HepG2 (cell line): ENCODE results near the gene VSNL1. TPM values are rescaled to one million over a fixed set of nuclear protein-coding genes. Genes with fewer than 3 reads are reported as not detected.

Source experiments
- ADNP ChIP-seq: sonication (generic); formaldehyde crosslinking; IDR thresholded peaks from 2 replicates; pipeline ENCODE4 v1.4.0; 2020; ENCODE audit warnings: missing genetic modification reagents
- ATF1 ChIP-seq: IDR thresholded peaks from 2 replicates; pipeline ENCODE4 v1.6.1; 2016; ENCODE audit warnings: mild to moderate bottlenecking, control low read depth
- ATF3 ChIP-seq: sonication (generic); formaldehyde crosslinking; IDR thresholded peaks from 2 replicates; pipeline ENCODE4 v1.4.0; 2020; ENCODE audit warnings: missing genetic modification reagents
- CHD4 ChIP-seq: fragments of 200-600 bp; sonication (generic); IDR thresholded peaks from 2 replicates; pipeline ENCODE4 v1.7.0; 2017; ENCODE audit warnings: mild to moderate bottlenecking, low read length, borderline replicate concordance
- GABPB1 ChIP-seq: IDR thresholded peaks from 2 replicates; pipeline ENCODE4 v1.6.1; 2016; ENCODE audit warnings: mild to moderate bottlenecking, missing genetic modification reagents, moderate library complexity, missing compliant biosample characterization
- HDAC1 ChIP-seq: sonication (generic); formaldehyde crosslinking; IDR thresholded peaks from 2 replicates; pipeline ENCODE4 v1.5.1; 2020; ENCODE audit warnings: mild to moderate bottlenecking, missing genetic modification reagents
- KDM5B ChIP-seq: sonication (generic); formaldehyde crosslinking; IDR thresholded peaks from 2 replicates; pipeline ENCODE4 v1.4.0; 2020; ENCODE audit warnings: missing genetic modification reagents, mild to moderate bottlenecking, borderline replicate concordance
- MIER3 ChIP-seq: IDR thresholded peaks from 2 replicates; pipeline ENCODE4 v1.6.1; 2016; ENCODE audit warnings: missing compliant biosample characterization, borderline replicate concordance
- MXI1 ChIP-seq: IDR thresholded peaks from 3 replicates; pipeline ENCODE4 v1.6.1; 2012; ENCODE audit warnings: low read depth, low read length, inconsistent platforms, borderline replicate concordance
- MYC ChIP-seq: sonication (generic); formaldehyde crosslinking; IDR thresholded peaks from 2 replicates; pipeline ENCODE4 v1.9.0; 2021; ENCODE audit warnings: missing genetic modification reagents, borderline replicate concordance
- NCOA1 ChIP-seq: sonication (generic); formaldehyde crosslinking; IDR thresholded peaks from 2 replicates; pipeline ENCODE4 v1.9.0; 2021; ENCODE audit warnings: missing genetic modification reagents
- RARA ChIP-seq: IDR thresholded peaks from 2 replicates; pipeline ENCODE4 v1.6.1; 2016; ENCODE audit warnings: missing genetic modification reagents, missing compliant biosample characterization
- REST ChIP-seq, 2 experiments: IDR thresholded peaks; 2 replicates each; pipeline ENCODE4 v1.6.1; 2011 to 2012; ENCODE audit warnings: low read length in 2 of 2, borderline replicate concordance in 1 of 2, low read depth in 1 of 2, mild to moderate bottlenecking in 1 of 2, moderate library complexity in 1 of 2
- TEF ChIP-seq: sonication (generic); formaldehyde crosslinking; IDR thresholded peaks from 2 replicates; pipeline ENCODE4 v1.5.0; 2020; ENCODE audit warnings: missing genetic modification reagents
- U2AF1 ChIP-seq: fragments of 200-400 bp; formaldehyde crosslinking; optimal IDR thresholded peaks from 2 replicates; pipeline ENCODE3; 2017; ENCODE audit warnings: mild to moderate bottlenecking, low read depth, low read length
- ZFP82 ChIP-seq: sonication (generic); formaldehyde crosslinking; IDR thresholded peaks from 2 replicates; pipeline ENCODE4 v1.5.1; 2020; ENCODE audit warnings: mild to moderate bottlenecking, missing genetic modification reagents, borderline replicate concordance
- ZNF274 ChIP-seq: sonication (generic); formaldehyde crosslinking; IDR thresholded peaks from 2 replicates; pipeline ENCODE4 v1.5.1; 2020; ENCODE audit warnings: mild to moderate bottlenecking, missing genetic modification reagents
- ZNF276 ChIP-seq: sonication (generic); formaldehyde crosslinking; IDR thresholded peaks from 2 replicates; pipeline ENCODE4 v1.4.0; 2020; ENCODE audit warnings: mild to moderate bottlenecking, low read depth, missing genetic modification reagents
- ZNF30 ChIP-seq: sonication (generic); formaldehyde crosslinking; IDR thresholded peaks from 2 replicates; pipeline ENCODE4 v1.5.0; 2020; ENCODE audit warnings: mild to moderate bottlenecking, missing genetic modification reagents
- ZNF317 ChIP-seq: sonication (generic); formaldehyde crosslinking; IDR thresholded peaks from 2 replicates; pipeline ENCODE4 v1.5.0; 2020; ENCODE audit warnings: mild to moderate bottlenecking, missing genetic modification reagents
- ZNF44 ChIP-seq: sonication (generic); formaldehyde crosslinking; IDR thresholded peaks from 2 replicates; pipeline ENCODE4 v1.5.1; 2020; ENCODE audit warnings: mild to moderate bottlenecking, missing genetic modification reagents
- ZNF580 ChIP-seq: IDR thresholded peaks from 2 replicates; pipeline ENCODE4 v1.6.1; 2016; ENCODE audit warnings: low read depth, borderline replicate concordance
- ZNF660 ChIP-seq: sonication (generic); formaldehyde crosslinking; IDR thresholded peaks from 2 replicates; pipeline ENCODE4 v1.5.1; 2020; ENCODE audit warnings: mild to moderate bottlenecking, low read depth, missing genetic modification reagents, borderline replicate concordance
- ZNF672 ChIP-seq: sonication (generic); formaldehyde crosslinking; IDR thresholded peaks from 2 replicates; pipeline ENCODE4 v1.8.1; 2022; ENCODE audit warnings: missing genetic modification reagents
- polyA plus RNA-seq, 8 experiments: library from polyadenylated mRNA; depleted of rRNA in 3 of 8; stranded (reverse) in 7 of 8; unstranded in 1 of 8; fragments of >200 nt; fragmentation: Illumina TruSeq in 4 of 8; extraction: Trizol in 4 of 8; gene quantifications; 2 replicates each; pipeline versions ENCODE4 v1.2.1 to v1.2.3, GENCODE V29; 2011 to 2016; ENCODE audit warnings: low read depth in 4 of 8, missing spikeins in 1 of 8, mixed read lengths in 1 of 8; ENCODE audit not compliant: insufficient read depth in 1 of 8
- total RNA-seq, 5 experiments: library from RNA; depleted of rRNA; stranded (reverse); fragments of >200 nt; fragmentation: Illumina TruSeq; extraction: Trizol; gene quantifications; 2 replicates each; pipeline ENCODE4 v1.2.3, GENCODE V29; 2016; ENCODE audit warnings: low read depth in 1 of 5

VSNL1 gene
- total and polyA plus RNA-seq, 2 of the 13 experiments (the other 11 are each of a cell fraction or from before 2014, with no cell fraction given): 63.2 to 95.9 TPM

- peak; percentile 93 for TF ChIP-seq TEF (CRISPR knock-in tag)
- peak; percentile 93; the same call in 2 of the 3 replicates for TF ChIP-seq MXI1
- peak; percentile 90 for TF ChIP-seq ZNF274 (CRISPR knock-in tag)
- peak; percentile 93; the same call in 1 of the 2 replicates for TF ChIP-seq ZNF580 (CRISPR knock-in tag)
- no peak for TF ChIP-seq ZNF317
- TF ChIP-seq CHD4: no peak; the same call in 1 of the 2 replicates
- TF ChIP-seq ATF1 (CRISPR knock-in tag): no peak
- no peak; a peak in 1 of 4 replicates for TF ChIP-seq REST (IDR thresholded peaks at IDR 0.05; ENCODE audit: borderline replicate concordance in 1 of 2, low read depth in 1 of 2, low read length in 2 of 2)
- TF ChIP-seq KDM5B (CRISPR knock-in tag): peak; percentile 96
- peak; percentile 39; the same call in 1 of the 2 replicates for TF ChIP-seq NCOA1 (CRISPR knock-in tag)
- peak; percentile 86; the same call in 1 of the 2 replicates for TF ChIP-seq ZFP82
- TF ChIP-seq ZNF44 (CRISPR knock-in tag): peak; percentile 87
- peak; percentile 92 for TF ChIP-seq GABPB1
- TF ChIP-seq ZNF276: peak; percentile 74
- peak; percentile 98 for TF ChIP-seq MYC (CRISPR knock-in tag)
- TF ChIP-seq ZNF30 (CRISPR knock-in tag): no peak
- peak; percentile 12; the same call in 1 of the 2 replicates for TF ChIP-seq ADNP (CRISPR knock-in tag)
- 0 out of 2 replicates have a peak, but pooled peaks have one; percentile 55 for TF ChIP-seq ATF3 (CRISPR knock-in tag)
- TF ChIP-seq ZNF672 (CRISPR knock-in tag): no peak
- peak; percentile 55 for TF ChIP-seq RARA (CRISPR knock-in tag)
- no peak for TF ChIP-seq ZNF660 (CRISPR knock-in tag)
- TF ChIP-seq HDAC1 (CRISPR knock-in tag): peak; percentile 91
- TF ChIP-seq MIER3: peak; percentile 29; the same call in 1 of the 2 replicates
- TF ChIP-seq U2AF1: no peak
These were observed 1.5 kb upstream of the VSNL1 start (continued) for GRCh38 chr2:17538844-17539554.
